HuH-7 (cell line): ENCODE measurements around the gene CPT2.
A peak's percentile ranks its signal among the peaks of the same experiment; 100 is the strongest.

Experiments used
- DNase-seq: peaks from one replicate; pipeline ENCODE4 v3.0.0; 2011; ENCODE audit warnings: low spot score

Gene CPT2

DNA sequence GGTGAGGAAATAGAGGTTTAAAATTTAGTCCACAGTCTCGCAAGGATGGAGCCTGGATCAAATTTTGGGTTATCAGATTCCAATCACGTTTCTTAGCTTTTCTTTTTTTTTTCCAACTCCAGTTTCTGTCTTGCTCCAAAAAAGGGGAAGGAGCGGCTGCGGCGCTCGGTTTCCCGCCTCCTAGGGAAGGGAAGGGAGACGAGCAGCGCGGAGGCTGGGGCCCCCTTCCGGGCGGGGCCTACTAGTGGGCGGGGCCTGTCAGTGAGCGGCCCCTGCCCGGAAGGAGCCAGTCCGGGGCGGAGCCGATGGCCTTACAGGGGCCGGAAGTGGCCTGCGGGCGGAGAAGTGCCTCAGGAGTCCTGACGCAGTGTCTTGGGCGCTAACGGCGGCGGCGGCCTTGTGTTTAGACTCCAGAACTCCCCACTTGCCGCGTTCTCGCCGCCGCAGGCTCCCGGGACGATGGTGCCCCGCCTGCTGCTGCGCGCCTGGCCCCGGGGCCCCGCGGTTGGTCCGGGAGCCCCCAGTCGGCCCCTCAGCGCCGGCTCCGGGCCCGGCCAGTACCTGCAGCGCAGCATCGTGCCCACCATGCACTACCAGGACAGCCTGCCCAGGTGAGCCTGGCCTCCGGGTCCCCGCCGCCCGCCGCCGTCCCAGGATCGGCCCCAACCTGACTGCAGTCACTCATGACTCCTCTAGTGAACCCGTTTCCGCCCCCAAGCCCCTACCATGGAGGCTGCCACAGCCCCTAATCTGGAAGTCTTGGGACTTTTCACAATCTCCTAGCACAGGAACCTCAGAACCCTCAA is at the start of gene CPT2:
CPT2 (plus strand) TSS at position 340 of the 806 bp plus-strand sequence; CDS start at position 460, 120 bp downstream.
- peak; percentile 91 for DNase-seq

GRCh38 chr1:53147174-53147573 is 49.5 kb upstream of the CPT2 start:
- no peak for DNase-seq

- DNase-seq = no peak
These were observed 48.5 kb upstream of the CPT2 start for GRCh38 chr1:53148123-53148522.

GRCh38 chr1:53153752-53154151 is 42.9 kb upstream of the CPT2 start:
- no peak for DNase-seq

GRCh38 chr1:53154859-53155438 is 41.7 kb upstream of the CPT2 start:
- no peak for DNase-seq

DNA sequence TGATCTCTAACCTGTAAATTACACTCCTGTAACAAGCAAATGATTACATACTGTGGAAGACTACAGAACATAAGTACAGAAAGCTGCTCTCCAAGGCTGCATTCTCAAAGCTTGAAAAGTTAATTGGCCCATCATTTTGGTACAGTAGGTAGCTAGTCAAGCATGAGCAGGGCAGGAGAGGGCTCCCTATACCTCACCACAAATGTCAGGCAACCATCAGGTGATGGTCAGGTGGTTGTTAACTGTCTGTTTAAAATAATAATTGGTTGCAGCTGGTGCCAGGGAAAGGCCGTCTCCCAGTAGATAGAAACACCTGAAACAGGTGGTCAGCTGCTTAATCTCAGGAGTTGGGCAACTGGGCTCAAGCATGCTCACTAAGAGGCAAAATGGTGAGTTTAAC is 41.1 kb upstream of the CPT2 start:
- DNase-seq = no peak

DNA sequence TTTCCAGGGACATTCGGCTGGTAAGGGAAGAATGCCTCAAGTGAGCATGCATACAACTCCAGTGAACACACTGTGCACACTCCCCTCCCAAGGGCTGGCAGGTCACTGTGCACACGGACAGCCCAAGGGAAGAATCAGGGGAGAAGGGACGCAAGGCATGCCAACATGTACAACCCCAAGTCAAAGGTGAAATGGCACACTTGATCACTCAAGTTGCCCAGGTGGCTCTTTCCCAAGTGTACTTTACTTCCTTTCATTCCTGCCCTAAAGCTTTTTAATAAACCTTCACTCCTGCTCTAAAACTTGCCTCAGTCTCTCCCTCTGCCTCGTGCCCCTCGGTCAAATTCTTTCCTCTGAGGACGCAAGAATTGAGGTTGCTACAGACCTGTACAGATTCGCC is 40.7 kb upstream of the CPT2 start:
- no peak for DNase-seq

DNA sequence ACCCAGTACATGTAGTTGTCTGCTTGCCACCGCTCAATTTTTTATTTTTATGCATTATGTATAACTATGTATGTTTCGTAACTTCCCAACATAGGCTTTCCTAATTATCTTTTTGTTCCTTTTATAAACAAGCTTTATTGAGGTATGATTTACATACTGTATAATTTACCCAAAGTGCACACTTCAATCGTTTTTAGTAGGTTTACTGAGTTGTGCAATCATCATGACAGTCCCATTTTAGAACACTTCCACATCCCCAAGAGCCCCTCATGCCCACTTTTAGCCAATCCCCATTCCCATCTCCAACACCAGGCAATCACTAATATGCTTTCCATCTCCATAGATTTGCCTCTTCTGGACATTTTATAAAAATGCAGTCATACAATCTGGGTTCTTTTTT is 39.8 kb upstream of the CPT2 start:
- no peak for DNase-seq

- no peak for DNase-seq
These were observed 37.7 kb upstream of the CPT2 start for GRCh38 chr1:53158900-53159299.

GRCh38 chr1:53160924-53161378 is 35.7 kb upstream of the CPT2 start:
- no peak for DNase-seq

DNA sequence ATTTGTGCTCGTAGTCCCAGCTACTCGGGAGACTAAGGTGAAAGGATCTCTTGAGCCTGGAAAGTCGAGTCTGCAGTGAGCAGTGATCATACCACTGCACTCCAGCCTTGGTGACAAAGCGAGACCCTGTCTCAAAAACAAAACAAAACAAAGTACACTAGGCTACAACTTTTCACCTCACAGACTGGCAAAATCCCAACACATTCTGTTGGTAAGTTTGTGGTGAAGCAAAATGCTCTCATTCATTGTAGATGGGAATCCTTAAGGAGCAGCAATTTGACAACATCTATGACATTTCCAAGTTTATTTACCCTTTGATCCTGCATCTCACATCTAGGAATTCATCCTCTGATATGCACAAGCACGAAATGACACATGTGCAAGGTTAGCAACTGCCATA is 34.0 kb upstream of the CPT2 start:
- no peak for DNase-seq

GRCh38 chr1:53163291-53163768 is 33.3 kb upstream of the CPT2 start:
- no peak for DNase-seq

DNA sequence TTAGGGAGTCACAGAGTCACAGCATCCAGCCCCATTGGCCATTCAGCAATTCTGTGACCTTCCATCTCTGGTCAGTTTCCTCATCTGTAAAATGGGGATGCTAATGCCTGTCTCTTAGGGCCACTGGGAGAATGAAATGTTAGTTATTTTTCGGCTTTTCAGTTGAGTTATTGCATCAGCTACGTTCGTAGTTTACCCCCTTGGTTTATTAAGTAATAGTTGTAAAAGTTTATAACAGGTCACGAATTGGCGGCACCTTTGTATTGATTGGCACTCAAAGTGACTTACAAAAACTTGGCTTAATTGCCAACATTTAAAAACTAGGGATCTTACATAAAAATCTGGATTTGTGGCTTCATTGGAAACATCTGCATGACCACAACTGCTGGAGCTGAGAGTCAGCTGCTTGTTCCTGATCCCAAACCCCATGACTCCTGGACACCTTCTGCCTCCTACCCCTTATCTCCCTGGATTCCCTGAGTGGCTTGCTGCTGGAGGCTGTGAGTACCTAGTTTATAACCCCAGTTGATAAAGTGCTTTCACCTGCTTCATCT is 31.1 kb upstream of the CPT2 start:
- DNase-seq = peak; percentile 57

- DNase-seq = no peak
These were observed 30.3 kb upstream of the CPT2 start for GRCh38 chr1:53166366-53166765.

- no peak for DNase-seq
These were observed 29.7 kb upstream of the CPT2 start for GRCh38 chr1:53166912-53167311.

DNA sequence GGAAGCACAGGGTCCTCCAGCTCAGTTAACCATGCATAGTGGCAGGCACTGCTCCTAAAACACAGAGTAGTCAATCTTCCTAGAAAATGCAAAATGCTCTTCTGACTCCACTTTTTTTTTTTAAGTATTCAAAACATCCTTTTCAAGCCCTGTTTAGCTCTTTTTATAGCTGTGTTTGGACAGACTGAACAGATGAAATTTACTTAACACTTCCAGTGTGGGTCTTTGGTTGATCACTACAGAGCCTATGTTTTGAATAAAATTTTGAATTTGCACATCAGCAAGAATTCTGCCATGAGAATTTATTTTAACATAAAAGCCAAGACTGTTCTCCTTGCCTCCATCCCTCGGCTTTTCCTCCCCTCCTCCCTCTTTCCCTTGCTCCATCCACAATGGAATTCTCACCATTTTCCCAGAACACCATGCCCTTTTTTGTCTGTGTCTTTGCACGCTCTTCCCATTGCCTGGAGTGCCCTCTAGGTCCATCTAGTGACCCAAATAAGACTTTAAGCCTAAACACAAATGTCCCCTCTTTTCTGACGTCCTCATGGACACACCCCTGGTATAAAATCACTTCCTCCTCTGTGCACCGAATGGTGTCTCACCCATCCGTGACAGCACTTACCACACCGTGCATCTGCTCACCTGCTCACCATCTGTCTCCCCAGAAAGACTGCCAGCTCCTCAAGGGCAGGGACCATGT is 24.0 kb upstream of the CPT2 start:
- no peak for DNase-seq

- no peak for DNase-seq
These were observed 21.4 kb upstream of the CPT2 start for GRCh38 chr1:53174971-53175913.

GRCh38 chr1:53176452-53177208 is 20.0 kb upstream of the CPT2 start:
- no peak for DNase-seq

DNA sequence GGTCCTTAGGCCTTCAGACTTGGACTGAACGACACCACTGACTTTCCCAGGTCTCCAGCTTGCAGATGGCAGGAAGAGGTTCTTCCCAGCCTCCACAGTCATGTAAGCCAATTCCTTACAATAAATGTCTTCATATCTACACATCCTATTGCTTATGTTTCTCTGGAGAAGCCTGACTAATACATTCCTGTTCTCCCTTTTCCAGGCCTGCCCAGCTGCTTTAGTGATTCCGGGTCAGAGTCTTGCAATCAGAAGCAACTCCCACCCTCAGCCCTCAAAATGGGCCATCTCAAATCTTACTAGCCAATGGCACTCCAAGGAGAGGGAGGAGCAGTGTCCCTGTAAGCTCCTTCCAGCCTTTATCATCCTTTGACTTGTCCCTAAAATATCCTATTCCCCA is 16.4 kb upstream of the CPT2 start:
- DNase-seq = no peak

GRCh38 chr1:53180951-53181350 is 15.7 kb upstream of the CPT2 start:
- no peak for DNase-seq

DNA sequence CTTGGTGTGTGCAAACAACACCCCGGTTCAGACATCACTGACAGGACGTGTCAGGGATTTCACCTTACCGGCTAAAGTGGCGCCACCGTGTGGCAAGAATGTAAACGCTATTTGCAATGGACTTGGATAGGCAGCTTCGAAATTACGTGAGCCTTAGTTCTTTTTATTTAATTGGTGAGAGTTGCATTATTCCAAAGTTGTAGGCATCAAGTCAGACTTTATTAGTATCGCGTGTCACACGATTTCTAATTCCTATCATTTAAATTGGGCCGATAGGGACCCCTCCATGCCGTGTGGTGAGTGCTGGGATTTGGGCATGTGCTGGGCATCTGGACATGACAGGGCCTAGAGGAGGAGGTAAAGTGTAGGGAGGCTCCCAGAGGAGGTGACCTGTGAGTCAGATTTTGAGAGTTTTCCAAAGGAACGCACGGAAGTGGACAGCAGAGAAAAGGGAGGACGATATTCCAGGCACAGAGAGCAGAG is 14.5 kb upstream of the CPT2 start:
- DNase-seq = no peak
